ENCODE data around the gene HBD.

GRCh38 chr11:5233307-5233706, 976 bp downstream of the HBD start:
- TF ChIP-seq CTCF (IDR thresholded peaks at IDR 0.05; ENCODE audit: low read depth, low read length) (no peak), POLR2A (IDR thresholded peaks at IDR 0.05; ENCODE audit: extremely low read depth, insufficient read length) (no peak)
